OCI-M2 (cell line): ENCODE data around the gene SDSL.

Experiments used
- DNase-seq: peaks from one replicate; lab custom pipeline; 2025; ENCODE audit not compliant: unreplicated experiment; lab: John Stamatoyannopoulos, UW

Gene SDSL

DNA sequence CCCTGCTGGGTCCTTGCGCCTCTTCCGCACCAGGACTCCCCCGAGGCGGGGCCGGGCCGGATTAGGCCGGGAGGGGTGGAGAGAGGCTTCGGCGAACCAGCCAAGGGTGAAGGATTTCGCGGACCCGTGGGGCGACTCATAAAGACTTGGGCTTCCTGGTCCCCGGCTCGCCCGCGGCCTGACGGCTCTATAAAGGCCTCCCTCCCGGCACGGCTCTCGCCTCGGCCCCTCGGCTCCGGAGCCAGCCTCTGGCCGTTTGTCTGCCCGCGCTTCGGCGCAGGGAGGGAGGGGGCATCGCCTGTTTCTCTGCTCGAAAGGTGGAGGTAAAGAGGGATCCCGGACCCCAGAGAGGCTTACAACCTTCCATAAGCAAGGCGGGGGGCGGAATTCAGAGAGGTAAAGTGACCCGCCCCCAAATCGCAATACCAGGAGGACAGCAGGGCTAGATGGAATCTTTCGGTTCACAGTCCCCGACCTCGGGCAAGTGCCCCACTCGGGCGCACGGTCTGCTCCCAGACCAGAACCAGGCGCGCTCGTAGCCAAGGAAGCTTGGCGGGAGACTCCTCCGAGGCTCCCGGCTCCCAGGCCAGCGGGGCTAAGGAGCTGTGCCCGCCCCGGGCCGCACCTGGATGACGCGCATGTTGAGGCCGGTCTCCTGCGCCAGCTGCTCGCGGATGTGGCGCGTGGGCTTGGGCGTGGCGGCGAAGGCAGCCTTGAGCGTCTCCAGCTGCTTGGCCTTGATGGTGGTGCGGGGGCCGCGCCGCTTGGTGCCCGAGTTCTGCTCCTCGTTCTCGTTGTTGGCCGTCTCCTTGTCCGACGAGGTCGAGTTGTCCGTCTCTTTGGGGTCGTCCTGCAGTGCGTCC, 45.6 kb downstream of the SDSL start:
- no peak for DNase-seq

DNA sequence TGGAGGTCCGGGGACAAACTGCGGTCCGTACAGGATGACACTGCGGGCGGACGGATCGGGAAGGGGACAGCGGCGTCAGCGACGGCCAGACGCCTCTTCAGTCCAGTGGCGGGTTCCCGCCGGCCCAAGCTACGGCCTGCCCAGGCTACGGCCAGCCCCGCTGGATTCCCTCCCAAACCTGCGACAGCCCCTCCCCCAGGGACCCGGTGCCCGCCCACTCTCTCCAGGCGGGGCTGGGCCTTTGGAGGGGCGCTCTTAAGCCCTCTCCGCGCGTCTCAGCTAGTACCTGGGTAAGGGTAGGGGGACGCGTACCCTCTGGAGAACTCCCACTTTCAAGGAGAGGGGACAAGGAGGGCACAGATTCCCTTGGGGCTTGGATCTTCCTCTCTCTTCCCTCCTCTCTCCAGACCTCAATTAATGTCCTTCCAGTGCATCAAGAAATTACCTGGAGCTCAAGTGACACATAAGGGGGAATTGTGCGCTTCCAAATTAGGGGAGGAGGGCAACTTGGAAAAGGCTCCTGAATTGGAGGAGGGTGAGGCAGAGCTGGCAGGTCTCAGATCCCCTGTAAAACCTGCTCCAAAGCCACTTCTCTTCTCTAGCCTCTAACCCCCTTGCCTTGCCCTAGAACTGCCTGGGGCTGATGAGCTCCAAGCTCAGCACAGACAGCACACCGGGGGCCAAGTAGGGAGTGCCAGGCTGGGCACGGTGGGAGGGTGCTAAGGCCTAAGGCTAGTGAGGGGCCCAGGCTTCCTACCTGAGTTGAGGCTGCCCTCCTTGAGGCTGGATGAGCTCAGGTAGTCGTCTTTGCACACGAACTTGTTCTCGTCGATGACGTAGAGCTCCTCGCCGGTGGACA, 46.4 kb downstream of the SDSL start:
- no peak for DNase-seq

DNA sequence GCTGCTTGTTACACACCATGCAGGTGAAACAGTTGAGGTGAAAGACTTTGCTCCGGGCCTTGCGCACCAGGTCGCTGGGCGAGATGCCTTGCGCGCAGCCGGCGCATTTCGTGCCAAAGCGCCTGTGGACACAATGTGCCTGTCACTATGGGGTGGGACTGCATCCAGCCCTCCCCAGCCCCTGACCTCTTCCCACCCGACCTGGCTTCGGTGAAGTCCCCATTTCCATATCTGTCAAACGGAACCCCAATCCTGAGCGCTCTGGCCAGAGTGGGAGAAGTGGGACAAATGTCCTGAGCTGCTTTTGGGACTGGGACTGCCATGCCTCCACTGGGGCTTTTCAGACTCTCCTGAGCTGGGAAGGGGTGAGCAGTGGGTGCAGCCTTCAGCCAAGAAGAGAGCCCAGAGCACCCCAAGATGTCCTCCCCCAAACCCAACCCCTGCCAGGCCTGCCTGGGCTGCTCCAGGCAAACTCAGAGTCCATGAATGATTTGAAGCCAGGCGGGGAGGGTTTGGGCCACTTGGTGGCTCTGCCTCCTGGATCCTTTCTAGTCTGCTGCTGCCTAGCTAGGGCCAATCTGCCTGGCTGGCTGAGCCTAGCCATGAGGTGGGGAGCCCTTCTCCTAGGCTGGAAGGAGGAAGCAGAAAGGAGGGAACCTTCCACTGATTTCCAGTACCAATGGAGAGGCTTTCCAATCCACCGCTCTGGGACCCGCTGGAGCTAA, 47.2 kb downstream of the SDSL start:
- no peak for DNase-seq

DNA sequence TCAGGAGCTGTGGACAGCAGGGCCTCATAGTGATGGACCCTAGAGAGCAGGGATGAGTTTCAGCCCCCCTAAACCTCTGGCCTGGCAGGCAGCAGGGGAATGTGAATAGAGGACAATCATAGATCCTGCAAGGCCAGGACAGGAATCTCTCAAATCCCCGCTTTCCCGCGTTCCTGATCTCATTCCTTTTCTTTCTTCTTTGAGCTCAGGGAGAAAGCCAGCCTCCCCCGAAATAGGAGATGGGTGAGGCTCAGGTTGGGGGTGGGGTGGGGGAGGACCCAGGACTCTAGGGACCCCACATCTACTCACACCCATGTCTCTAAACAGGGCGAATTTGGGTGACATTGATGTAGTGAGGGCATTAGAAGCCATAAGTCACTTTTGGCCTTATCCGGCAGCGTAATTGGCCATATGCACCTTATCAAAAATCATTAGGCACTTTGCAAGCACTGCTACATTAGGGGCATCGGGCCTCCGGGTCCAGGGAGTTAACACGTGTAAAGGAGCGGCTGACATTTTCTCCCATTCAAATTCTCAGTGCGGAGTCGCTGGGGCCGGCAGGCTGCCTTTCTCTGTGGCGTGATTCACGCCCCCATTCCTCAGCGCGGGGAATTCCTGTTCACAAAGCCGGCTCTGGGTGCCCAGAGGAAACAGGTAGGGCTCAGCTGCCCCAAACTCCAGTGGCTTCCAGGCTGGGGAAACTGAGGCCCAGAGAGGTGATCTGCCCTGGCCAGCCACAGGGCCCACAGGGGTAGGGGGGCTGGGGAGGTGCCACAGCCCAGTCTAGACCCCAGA, 48.0 kb downstream of the SDSL start:
- DNase-seq: no peak

DNA sequence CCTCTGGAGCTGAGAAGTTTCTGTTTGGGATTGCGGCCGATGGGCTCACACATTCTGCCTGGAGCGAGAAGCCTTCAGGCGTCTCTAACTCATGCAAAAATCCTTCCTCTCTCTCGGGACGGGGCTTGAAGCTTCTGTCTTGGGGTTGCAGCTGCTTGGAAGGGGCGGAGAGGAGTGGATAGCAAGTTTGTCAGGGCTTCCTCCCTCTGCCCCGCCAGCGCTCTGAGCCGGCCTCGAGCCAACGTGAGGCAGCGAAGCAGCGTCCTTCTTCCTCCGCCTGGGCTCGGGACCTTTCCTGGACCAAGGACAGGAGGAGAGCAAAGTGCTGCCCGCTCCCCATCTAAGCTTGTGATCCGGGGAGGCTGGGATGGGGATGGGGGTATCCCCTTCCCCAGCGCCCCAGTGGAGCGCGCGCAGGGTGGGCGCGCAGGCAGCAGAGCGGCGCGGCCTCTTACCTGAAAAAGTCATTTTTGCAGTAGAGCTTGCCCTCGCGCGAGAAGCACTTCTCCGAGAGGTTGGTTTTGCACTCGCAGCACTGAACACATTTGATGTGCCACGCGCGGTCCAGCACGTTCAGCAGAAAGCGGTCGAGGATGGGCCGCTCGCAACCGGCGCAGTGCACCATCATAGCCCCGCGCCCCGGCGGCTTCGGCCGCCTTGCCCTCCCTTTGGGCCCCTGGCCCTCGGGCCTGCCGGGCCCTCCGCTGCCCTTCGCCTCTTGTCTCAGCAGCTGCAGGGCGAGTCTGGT, 48.9 kb downstream of the SDSL start:
- no peak for DNase-seq

DNA sequence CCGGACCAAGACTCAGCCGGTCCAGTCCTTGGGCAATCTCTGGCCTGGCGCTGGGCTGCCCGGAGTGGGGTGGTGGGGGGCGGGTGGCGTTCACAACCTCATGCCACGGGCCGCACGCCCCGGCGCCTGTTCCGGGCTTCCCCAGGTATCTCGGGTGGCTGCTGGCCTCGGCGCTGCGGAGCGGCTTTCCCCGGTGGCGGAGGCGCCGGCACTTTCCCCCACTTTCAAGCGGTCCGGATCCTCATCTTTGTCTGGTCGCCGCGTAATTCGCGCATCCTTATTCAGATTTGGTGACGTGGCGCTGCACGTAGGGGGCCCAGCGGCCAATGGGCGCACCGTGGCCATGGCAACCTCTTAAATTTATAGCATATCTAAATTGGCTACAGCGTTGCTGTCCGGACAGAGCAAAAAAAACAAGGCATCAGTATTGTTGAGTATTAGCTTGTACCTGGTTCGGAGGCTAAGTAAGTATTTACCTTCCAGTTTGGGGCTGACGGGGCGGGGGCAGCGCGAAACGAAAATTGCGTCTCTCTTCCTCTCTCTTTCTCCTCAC, 49.5 kb downstream of the SDSL start, which contains the start of gene LHX5:
Gene LHX5, minus strand, starts transcription at position 253 of the 553 bp plus-strand sequence. CDS start 373 bp downstream, outside the sequence.
- DNase-seq: no peak

DNA sequence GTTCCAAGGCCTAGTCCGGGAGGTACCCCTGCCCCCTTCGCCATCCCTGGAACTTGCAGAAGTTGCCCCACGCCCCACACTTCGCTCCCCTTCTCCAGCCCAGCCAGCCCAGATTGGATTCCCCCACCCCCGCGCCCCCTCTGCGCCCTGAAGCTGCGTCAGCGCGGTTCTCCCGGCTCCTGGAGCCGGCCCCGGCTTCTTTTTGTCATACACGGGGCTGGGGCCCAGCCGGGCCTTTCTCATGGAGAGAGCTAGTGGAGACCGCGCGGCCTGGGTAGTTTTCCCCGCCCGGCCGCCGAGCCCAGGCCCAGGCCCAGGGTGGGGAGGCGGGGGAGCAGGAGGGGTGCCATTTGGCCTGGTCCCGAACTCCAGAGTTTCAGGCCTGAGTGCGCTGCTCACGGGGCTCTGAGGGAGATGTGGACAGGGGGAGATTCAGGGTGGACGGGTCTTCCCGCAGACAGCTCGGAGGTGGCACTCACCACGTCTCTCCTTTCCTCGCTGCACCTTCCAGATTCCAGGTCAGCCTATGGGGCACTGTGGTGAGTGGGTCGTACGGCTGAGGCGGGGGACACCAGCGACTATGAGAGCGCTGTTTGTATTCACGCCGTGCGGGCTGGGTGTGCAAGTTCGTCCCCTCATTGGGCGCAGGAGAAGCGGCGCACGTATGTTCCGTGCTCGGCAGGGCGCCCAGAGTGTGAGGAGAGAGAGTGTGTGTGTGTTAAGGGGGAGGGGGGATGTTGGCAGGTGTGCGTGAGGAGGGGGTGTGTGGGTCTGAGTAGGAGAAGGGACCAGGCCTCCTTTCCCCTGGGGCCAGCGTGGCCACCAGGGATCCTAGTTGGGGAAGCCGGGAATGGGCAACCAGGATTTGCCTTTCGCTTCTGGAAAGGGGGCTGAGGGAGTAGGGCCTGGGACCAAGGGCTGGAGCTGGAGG, 50.3 kb downstream of the SDSL start:
- DNase-seq: no peak

DNA sequence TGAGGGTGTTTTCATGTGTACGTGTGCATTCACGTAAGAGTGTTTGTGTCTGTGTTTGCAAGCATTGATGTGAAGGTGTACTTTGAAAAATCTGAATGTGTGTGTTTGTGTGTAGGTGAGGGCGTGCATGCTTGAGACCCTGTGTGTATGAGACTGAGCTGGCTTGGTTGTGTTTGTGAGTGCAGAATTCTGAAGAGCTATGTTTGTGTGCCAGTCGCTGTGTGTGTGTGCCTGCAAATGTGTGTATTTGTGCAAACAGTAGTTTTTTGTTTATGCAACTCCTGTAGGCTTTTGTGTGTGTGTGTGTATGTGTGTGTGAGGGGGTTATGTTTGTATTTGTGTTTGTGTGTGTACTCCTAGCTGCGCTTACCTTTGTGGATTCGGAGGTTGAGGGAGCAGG, 51.2 kb downstream of the SDSL start:
- no peak for DNase-seq

DNA sequence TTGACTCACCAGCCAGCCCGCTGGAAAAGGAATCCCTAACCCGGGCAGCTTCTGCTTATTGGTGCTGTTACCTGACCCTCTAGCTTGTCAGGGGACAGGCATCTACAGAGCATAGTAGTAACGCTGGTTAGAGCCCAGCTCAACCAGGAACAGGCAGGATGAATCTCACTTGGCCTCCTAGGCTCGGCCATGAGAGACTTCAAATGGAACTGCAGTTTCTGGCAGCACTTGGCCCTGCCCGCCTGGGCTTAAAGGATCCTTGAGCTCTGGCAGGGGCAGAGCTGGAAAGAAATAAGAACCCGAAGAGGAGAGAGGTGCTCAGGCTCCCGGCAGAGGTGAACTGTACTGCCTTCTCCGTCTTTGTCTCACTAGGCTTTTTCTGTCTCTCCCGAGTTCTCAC, 51.8 kb downstream of the SDSL start:
- no peak for DNase-seq

DNA sequence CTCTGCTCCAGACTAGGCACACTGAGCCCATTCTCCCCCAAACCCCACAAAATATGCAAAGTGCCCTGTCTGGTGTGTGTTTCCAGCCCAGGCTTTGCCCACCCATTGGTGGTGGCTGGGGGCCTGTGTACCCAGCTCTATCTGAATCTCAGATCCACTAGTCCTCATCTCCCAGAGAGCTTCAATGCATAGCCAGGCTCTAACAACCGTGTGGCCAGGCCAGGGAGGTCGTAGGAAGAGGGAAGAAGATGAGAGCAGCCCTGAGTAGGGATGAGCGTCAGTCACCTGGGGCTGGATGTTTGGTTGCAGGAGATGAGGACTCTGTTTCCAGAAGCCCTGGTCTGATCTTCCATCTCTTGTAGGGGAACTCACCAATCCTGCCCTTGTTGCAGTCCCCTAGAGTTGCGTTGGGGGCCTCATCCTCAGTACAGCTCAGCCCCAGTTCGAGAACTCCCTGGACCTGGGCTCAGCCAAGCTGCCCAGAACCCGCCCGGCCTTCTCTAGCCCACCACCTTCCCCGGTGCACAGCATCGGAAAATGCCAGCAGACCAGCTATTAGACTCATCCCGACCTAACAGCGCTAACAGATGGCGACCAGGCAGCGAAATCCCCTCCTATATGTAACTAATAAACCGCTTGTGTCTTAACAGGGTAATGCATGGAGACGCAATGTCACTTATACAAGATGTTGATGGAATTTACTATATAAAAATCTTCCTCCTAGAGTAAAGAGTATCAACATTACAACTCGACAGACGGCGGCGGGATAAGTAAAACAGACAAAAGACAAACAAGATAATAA, 52.7 kb downstream of the SDSL start:
- DNase-seq: no peak

DNA sequence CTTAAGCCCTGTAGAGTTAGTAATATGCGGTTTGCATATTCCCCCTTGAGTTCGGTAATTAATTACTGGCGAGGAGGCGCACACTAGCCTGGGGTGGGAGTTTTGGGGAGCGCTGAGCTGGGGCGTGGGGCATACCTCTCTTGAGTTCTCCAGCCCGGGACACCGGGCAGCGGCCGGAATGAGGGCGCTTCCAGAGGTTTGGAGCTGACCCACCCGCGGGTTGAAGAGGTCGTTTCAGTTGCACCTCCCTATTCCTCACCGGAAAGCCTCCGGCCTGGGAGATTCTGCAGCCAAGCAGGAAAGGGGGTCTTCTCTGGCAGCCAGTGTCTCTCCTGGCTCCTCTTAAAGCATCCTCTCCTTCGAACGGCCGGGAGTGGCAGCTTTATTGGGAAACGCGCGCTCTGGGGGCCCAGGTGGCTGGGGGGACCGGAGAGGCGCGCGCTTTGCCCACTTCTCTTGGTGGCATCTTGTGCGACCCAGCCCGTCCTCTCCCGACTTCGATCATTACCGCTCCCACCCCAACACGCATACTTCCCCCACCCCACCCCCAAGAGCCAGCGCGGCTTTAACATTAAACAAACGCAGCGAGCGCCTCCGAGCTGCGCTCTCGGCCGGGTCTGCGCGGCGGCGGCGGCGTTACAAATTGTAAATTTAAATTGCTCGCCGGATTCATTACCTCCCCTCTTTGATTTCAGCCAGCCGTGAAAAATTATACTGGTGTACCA, 53.4 kb downstream of the SDSL start:
- DNase-seq: no peak

DNA sequence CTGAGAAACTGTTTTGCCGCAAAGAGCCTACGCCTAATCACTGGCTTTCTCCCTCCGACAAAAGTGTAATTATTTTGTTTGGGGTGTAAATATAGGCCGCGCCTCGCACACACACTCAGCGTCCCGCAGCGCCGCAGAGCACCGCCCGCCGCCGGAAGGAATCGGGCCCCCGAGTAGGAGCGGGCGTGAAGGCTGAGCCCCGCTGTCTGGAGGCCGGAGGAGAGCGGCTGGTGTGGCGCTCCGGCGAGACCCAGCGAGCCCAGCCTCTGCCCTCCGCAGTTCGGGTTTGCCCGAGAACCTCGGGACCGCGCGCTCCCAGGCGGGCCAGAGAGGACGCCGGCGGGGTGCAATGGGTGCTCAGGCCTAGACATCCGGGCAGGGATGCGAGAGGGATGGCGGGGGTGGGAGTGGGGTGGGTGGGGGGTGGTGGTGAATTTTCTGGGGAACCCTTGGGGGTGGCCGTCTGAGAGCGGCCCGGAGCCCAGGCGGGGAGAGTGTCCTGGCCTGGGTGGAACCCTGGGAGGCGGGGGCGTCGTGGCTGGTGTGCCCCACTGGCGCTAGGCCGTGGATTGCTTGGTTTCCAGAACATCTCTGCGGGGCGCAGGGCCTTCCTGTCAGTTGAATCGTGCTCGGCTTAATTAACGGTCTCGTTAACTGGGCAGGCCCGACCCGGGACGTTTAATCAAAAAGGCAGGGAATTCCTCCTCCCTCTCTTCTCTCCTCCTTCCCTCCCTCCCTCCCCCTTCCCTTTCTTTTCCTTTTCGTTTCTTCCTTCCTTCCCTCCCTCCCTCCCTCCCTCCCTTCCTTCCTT, 54.2 kb downstream of the SDSL start:
- DNase-seq: no peak

DNA sequence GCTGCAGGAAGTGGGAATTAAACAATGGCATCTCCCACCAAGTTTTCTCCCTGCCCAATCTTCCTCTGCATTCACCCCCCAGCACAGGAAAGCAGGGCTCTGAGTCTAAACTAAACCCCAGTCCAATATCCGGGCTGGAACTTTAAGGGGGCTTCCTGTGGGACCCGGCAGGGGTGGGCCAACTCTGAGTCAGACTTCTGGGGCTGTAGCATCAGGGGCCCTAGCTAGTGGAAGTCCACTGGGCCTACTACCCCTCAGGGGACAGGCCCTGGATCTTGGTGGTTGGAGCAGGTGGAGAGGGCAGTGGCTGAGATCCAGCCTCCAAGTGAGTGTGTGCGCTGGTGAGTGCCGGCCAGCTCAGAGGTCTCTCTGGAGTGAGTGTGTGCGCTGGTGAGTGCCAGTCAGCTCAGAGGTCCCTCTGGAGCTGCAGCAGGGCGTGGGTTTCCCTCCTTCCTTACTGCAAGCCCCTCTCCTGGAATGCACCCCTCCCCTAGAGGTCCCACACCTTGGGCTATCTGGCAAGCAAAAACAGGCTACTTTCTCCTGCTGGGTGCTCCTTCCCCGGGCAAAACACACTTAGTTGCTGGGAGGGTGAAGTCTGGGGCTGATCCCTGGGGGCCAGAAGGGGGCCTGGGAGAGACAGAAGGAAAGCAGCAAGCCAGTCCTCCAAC, 55.1 kb downstream of the SDSL start:
- no peak for DNase-seq

DNA sequence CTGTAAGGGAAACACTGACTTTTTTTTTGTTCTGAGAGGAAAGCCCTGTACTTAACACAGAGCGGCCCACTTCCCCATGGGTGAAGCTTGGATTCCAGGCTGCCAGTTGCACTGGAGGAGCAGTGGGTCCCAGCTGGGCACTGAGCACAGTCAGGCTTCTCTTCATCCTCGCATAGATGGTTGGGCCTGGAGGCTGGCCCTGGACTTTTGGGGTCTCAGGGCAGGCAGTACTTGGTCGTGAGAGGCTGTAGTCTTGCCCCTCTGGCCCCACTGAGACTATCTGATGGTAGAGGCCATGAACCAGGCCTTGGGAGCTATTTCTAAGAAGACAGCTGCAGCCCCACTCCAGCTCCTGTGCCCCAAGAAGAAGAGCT, 55.6 kb downstream of the SDSL start:
- no peak for DNase-seq

DNA sequence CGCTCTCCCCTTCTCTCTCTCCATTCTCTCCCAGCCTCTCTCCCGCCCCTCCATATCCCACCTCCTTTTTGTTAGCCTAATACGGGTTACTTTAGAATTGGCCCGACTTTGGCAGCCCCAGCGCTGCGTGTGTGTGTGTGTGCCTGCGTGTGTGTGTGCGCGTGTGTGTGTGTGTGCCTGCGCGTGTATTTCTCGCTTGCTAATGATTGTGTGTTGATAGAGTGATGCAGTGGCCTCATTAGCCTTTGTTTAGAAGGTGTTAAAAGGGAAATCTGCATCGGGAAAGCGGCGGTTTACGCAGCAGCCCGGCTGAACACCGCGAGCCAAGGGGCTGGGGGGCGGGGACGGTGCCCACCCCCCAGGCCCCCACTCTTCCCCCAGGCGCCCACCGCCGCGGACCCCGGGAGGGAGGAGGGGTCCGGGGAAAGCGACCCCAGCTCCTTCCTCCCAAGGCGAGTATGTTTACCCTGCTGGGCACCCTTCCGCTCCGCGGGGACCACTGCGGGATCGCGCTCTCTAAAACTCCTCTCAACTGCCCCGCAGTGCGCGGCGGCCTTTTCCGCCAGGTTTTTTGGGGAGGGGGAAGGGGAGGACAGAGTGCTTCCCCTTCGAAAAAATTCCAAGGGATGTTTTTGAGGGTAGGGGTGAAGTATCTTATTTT, 56.3 kb downstream of the SDSL start:
- DNase-seq: no peak
